ENCODE data around the gene NPIPB8.
"Not testable (repeated sequence)": the region's sequence is repeated elsewhere in the genome, so short reads cannot be mapped to it uniquely, and the experiment has no call there.

The NPIPB8 gene

DNA sequence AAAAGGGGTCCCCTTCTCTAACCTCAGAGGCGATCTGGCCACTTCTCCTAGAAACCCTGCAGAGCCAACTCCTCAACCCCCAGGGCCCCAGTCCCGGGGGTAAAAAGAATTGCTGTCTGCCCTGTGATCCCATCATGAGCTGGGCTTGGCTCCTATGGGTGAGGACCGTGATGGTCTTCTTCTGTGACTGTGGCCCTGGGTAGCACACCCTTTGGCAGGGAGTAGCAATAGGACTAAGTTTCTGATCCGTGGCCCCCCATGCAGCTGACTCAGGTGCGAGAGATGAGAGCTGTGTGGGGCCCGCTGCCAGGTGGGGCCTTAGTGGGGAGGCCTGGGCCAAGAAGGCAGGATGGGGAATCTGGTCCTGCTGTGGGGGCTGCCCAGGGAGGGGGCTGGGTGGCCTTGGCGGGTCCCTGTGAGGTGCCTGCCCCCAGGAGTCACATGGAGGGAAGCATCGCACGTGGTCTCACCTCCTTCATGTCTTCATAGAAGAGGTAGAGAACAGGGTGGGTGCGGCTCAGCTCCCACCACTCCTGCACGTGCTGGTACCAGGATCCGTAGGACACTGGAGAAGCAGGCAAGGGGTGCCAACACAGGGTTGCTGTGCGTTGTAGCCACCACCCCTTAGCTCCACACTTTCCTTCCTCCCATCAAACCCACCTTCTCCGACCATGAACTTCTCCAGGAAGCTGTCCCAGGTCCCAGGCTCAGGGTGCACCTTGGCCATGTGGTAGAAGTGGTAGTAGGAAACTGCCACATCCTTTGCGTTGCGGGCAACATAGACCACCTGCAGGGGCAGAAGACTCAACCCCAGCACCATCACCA is 31.4 kb upstream of the NPIPB8 start:
- no peak overlapping the region for H3K4me3 ChIP-seq (ENCODE audit: low read depth, low read length)

DNA sequence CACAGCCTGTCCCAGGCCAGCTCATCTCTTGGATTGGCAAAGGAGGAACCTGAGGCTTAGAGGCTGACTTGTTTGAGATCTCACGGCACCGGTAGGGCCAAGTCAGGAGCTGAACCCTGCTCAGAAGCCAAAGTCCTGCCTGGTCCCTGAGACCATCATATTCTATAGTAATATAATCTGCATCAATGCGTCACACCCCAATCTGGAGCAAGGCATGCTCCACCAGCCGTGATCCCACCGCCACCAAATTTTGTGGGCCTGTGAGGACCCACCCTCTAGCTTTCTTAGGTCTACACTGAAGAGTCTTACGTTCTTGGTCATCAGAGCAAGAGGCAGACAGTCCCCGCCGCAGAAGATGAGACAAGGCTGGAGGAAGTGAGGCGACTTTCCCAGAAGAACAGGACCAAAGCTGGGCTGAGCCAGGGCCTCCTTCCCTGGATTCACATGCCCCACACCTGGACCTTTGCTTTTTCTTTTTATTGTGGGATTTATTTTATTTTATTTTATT is 30.7 kb upstream of the NPIPB8 start:
- H3K4me3 ChIP-seq (ENCODE audit: low read depth, low read length): no peak overlapping the region

DNA sequence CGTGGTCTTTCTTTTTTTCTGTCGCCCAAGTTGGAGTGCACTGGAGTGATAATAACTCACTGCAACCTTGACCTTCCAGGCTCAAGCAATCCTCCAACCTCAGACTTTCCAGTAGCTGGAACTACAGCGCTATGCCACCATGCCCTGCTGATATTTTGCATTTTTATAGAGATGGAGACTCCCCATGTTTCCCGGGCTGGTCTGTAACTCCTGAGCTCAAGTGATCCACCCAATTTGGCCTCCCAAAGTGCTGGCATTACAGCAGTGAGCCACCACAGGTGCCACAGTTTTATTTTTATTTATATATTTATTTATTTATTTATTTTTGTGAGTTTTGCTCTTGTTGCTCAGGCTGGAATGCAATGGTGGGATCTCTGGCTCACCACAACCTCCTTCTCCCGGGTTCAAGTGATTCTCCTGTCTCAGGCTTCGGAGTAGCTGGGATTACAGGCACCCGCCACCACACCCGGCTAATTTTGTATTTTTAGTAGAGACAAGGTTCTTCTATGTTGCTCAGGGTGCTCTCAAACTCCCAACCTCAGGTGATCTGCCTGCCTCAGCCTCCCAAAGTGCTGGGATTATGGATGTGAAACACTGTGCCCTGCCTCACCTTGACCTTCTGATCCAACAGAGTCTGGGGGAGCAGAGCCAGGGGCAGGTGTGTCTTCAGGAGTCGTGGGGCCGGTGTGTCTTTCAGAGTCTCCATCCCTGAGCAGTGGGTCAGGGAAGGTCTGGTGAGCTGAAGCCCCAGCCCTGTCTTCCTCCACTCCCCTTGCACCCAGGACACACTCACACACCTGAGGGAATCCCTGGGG is 30.0 kb upstream of the NPIPB8 start:
- H3K4me3 ChIP-seq (ENCODE audit: low read depth, low read length): not testable (repeated sequence)

DNA sequence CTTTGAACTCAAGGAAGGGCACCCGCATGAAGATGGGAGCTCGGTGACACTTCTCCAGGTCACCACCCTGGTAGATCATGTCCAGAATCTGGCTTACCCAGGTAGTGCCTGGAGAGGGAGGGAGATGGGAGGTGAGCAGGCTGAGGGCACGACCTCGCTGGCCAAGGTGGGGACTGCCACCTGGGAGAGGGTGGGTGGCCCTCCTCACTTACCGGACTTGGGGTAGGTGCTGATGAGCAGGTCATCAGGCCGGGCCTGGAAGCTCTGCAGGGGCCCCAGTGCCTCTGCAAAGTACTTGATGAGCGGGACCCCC is 29.4 kb upstream of the NPIPB8 start:
- not testable (repeated sequence) for H3K4me3 ChIP-seq (ENCODE audit: low read depth, low read length)

DNA sequence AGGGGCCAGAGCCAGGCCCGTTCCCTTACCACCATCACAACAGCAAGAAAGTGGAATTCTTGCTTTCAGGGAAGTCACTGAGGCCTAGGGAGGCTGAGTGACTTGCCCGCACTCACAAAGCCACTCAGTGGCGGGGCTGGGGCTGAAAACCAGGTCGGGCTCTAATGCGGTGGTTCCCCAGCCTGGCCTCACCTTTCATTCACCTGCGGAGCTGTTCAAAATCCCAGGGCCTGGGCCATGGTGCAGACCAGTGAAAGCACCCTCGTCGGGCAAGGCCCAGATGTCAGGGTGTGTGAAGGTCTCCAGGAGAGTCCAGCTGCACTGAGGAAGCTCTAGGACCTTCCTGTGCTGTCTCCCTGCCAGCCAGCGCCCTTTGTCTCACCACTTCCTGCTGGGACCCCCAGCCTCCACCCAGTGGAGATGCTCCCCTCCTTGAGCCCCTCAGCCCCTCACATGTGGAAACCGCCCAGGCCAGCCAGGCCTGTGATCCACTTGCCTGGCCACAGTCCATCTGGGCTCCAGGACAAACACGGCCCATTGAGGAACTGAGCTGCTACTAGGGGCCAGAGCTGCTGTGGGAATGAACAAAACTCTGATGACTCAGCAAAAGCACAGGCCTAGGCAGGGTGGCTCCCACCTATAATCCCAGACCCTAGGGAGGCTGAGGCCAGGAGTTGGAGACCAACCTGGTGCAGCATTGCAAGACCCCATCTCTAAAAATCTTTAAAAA is 28.8 kb upstream of the NPIPB8 start:
- H3K4me3 ChIP-seq (ENCODE audit: low read depth, low read length): not testable (repeated sequence)

DNA sequence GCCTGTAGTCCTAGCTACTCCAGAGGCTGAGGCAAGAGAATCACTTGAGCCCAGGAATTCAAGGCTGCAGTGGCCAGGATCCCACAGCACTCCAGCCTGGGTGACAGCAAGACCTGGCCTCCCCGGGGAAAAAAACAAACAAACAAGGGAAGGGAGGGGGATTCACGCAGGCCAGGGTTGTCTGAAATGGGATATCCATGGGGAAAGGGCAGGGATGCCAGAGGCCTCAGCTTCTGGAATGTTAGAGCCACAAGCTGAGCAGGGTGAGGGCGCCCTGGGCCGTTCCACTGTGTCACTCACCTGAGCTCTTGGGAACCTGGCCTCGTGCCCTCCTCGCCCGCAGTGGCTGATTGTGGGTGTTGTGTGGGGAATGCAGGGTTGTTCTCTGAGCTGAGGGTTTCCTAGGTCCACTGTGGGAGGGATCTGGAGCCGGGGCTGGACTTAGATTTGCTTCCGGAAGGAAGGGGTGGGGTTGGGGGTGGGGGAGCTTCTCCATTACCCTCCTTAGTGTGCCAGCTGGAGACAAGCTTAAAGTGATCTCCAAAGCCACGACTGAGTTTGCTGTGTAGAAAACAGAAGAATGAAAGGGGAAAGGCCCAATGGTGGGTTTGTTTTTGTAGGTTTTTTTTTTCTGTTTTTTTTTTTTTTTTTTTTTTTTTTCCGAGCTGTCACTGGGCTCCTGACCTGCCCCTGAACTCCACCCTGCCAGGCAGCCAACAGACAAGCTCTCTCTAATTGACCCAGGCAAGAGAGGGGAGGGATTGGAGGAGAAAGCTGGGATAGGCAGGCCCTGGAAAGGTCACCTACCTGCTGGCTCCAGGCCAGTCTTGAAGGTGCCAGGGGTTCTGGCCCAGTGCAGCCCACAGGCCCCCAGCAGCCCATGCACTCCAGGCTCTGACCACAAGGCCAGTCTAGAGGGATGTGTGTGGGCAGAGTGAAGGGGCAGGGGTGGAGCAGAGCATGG is 28.0 kb upstream of the NPIPB8 start, which contains the start of gene SULT1A1:
TSS of gene SULT1A1 (minus strand) at position 414 of the 964 bp plus-strand sequence. CDS start 1,189 bp downstream, outside the sequence.
- no peak within 1 kb of the TSS for H3K4me3 ChIP-seq (ENCODE audit: low read depth, low read length)

DNA sequence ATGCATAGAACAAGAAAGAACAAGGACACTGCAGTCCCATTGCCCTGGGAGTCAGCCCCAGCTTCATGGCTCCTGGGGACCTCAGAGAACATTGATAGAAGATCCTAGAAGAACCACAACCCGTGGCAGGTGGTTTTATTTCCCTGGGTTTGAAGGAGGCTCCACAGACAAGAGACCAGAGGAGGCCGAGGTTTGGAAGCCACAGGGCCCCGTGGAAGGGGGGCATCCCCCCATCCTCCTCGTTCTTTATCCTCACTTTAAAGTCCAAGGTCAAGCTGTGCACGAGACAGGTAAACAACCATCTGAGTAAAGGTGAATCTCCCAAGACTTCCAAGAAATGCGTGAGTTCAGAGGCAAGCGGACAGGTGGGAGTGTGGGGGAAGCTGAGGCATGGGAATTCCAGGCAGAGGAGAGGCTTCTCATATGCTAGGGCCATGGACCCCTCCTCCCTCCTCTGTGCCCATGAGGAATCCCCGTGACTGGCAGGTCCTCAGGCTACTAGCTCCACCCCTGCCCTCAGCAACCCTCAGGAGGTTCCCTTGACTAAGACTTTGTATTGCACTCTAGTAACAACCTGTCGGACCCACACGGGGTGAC is 27.2 kb upstream of the NPIPB8 start:
- no peak overlapping the region for H3K4me3 ChIP-seq (ENCODE audit: low read depth, low read length)

DNA sequence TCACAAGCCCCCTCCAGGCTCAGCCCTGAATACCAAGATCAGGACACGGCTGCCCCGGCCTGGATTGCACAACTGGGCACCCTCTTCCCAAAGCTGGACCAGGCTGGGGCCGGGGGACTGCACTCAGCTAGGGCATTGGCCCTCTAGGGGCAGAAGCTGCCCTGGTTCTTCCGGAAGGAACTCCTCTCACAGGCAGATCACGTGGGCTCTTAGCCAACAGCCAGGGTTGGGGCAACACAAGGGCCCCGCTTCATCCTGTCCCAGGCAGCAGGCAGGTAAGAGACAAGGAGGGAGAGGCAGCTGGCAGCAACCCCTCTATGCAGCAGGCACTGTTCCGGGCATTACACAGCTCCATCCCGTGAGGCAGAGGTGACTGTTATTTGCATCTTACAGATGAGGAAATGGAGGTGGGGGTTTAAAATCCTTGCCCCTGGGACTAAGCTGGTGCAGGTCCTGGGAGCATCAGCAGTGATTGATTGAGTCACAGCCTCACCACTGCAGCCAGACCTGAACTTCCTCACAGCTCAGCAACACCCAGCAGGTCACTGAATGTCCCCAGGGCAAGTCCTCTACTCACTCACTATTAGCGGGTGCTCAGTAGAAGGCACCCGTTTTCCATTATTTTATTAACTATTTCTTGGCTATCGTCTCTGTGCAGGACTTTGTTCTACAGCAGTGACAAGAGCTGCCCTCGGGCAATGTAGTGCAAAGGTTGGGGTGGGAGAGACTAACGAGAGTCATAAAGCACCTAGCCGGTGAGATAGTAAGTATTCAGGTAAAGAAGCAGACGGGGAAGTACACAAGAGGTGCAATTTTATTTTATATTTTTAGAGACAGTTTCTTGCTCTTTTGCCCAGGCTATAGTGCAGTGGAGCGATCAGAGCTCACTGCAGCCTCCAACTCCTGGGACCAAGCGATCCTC is 25.2 kb upstream of the NPIPB8 start:
- H3K4me3 ChIP-seq (ENCODE audit: low read depth, low read length): not testable (repeated sequence)

DNA sequence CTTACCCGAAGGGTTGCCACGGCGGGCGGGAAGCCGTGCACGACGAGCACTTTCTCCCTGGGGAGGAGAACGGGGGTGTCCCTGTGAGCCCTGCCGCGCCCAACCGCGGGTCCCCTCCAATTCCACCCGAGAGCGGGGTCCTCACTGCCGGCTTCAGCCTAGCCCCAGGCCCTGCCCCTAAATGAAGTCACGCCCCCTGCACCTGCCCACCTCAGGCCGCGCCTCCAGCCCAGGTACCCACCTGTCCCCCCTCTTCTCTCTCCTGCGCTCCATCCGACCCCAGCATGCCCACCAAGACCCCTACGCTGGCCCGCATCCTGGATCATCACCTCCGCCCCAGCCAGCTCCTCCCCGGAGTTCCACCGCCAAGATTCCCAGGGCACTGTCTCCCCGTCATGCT is 24.0 kb upstream of the NPIPB8 start:
- not testable (repeated sequence) for H3K4me3 ChIP-seq (ENCODE audit: low read depth, low read length)

DNA sequence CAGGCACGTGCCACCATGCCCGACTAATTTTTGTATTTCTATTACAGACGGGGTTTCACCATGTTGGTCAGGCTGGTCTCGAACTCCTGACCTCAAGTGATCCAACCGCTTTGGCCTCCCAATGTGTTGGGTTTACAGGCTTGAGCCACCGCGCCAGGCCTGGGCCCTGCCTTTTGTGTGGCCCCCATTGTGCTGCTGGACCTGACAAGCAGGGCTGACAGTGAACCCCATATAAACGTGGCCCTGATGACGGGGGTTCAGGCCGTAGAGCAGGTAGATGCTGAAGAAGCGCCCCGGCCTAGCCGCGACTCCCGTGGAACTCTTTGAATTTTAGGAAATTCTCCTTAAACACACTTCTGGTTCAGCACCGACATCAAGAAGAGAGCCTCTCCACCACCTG is 23.3 kb upstream of the NPIPB8 start:
- H3K4me3 ChIP-seq (ENCODE audit: low read depth, low read length): not testable (repeated sequence)

DNA sequence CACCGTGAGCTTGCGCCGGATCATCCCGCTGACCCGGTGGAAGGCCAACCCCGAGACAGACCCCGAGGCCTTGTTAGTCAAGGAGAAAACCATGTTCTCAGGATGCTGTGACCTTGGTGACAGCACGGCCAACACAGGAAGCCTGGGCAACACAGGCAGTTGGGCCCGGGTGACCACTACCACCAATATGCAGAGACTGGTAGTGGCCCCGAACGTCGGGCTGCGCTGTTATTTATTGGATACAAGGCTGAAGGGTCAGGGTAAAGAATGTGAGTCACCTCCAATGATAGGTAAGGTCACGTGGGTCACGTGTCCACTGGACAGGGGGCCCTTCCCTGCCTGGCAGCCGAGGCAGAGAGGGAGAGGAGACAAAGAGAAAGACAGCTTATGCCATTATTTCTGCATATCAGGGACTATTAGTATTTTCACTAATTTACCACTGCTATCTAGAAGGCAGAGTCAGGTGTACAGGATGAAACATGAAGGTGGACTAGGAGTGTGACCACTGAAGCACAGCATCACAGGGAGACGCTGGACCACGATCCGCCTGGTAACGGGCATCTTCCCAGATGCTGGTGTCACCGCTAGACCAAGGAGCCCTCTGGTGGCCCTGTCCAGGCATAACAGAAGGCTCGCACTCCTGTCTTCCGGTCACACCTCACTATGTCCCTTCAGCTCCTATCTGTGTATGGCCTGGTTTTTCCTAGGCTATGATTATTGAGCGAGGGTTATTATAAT is 22.2 kb upstream of the NPIPB8 start:
- not testable (repeated sequence) for H3K4me3 ChIP-seq (ENCODE audit: low read depth, low read length)

DNA sequence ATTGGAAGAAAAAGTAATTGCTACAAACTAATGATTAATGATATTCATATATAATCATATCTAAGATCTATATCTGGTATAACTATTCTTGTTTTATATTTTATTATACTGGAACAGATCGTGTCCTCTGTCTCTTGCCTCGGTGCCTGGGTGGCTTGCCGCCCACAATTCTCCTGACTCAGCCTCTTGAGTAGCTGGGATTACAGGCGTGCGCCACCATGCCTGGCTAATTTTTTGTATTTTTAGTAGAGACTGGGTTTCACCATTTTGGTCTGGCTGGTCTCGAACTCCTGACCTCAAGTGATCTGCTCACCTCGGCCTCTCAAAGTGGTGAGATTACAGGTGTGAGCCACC is 21.7 kb upstream of the NPIPB8 start:
- H3K4me3 ChIP-seq (ENCODE audit: low read depth, low read length): not testable (repeated sequence)

DNA sequence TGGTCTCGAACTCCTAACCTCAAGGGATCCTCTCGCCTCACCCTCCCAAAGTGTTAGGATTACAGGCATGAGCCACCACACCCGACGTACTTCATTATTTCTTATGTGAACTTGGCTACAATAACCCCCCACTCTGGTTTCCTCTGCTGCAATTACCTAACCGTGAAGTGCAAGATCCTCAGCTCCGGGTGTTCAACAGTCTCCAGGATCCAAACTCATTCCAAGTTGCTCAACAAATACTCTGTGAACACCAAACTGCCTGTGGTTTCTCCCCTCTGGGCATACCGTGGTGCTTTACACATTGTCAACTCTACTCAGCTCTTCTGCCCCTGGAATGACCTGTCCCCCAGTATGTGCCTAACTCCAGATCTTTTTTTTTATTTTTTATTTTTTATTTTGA is 21.2 kb upstream of the NPIPB8 start:
- no peak overlapping the region for H3K4me3 ChIP-seq (ENCODE audit: low read depth, low read length)

DNA sequence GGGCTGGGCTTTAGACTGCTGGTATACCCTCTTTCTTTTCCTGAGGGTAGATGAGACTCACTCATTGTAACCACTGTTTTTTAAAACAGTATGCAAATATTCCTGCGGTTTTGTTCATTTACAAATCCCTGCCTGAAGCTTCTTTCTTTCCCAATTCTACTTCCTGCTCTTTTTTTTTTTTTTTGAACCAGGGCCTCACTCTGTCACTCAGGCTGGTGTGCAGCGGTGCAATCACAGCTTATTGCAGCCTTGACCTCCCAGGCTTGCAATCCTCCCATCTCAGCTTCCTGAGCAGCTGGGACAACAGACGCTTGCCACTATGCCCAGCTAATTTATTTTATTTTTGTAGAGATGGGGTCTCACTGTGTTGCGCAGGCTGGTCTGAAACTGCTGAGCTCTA is 20.0 kb upstream of the NPIPB8 start:
- H3K4me3 ChIP-seq (ENCODE audit: low read depth, low read length): no peak overlapping the region

DNA sequence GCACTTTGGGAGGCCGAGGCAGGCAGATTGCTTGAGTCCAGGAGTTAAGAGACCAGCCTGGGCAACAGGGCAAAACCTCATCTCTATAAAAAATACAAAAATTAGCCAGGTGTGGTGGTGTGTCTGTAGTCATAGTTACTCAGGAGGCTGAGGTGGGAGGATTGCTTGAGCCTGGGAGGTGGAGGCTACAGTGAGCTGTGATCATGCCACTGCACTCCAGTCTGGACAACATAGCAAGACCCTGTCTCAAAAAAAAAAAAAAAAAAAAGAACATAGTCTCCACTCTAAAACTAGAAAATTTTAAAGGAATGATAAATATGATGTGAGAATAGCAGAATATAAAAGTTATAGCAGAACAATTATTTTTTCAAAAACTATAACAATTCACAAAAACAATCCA is 17.5 kb upstream of the NPIPB8 start:
- H3K4me3 ChIP-seq (ENCODE audit: low read depth, low read length): not testable (repeated sequence)

DNA sequence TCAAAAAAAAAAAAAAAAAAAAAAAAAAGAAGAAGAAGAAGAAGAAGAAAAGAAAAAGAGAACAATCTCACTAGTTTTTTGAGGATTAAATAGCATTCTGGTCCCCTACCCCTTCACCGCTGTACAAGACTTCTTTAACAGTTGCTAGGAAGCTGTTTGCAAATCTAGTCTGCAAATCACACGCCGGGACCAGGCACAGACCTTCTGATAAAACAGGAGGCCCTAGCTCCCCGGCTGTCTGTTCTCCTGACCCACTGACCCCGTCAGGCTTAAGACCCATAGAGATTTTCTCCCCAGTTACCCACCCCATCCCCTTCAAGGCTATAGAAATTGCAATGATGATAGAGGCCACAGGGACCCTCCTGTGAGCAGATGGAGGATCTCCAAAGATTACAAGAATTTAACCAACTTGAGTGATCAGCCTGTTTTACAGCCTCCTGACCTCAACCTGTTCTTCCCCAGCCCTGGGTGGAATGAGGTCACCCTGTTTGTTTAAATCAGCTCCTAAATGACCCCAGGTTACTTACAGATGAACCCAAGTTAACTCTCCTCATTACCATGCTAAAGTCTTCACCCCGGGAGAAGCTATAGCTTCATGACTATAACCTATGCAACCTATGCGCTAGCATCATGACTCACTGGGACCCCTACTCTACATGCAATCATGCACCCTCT is 16.2 kb upstream of the NPIPB8 start:
- H3K4me3 ChIP-seq (ENCODE audit: low read depth, low read length): no peak overlapping the region

DNA sequence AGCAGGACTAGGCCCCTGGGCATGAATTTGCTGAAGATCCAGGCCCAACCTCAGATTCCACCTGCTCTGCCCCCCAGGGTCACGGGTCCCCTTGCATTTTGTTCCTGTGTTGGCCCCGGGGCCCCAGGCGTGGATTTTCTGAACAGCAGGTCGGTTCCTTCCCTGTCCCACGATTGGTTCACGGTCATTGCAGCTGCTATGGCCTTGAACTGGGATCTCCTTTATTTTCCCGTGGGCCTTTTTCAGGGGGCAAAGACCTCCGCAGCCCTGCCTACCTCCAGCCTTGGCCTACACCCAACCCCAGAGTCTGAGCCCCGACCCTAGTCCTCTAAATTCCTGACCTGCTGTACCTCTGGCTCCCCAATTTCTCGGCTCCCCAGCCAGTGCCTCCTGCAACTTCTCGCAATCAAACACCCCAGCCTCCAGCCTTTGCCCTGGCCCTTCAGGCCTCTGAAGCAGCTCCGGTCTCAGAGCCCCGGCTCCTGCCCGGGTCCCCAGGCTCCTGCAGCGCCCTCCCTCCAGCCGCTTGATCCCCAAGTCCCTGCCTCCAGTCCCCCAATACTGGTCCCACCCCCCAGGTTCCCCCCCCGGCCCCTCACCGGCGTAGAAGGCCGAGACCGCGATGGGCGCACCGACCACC is 15.2 kb upstream of the NPIPB8 start:
- H3K4me3 ChIP-seq (ENCODE audit: low read depth, low read length): not testable (repeated sequence)

Measured in iPS-11a (cell line).